HepG2 (cell line): ENCODE data around the gene TMEM170B. TPM values are rescaled to one million over a fixed set of nuclear protein-coding genes. Genes with fewer than 3 reads are reported as not detected.

Experiments
- HMGXB4 ChIP-seq, 2 experiments: sonication (generic) in 1 of 2; formaldehyde crosslinking in 1 of 2; IDR thresholded peaks; 2 replicates each; pipeline versions ENCODE4 v1.4.0 to v1.6.1; 2018 to 2020; ENCODE audit warnings: missing genetic modification reagents in 2 of 2, borderline replicate concordance in 1 of 2, low read depth in 1 of 2, mild to moderate bottlenecking in 1 of 2, missing biosample characterization in 1 of 2
- HNRNPLL ChIP-seq: fragments of 200-400 bp; formaldehyde crosslinking; IDR thresholded peaks from 2 replicates; pipeline ENCODE4 v1.6.1; 2017; ENCODE audit warnings: mild to moderate bottlenecking, low read depth, low read length; ENCODE audit not compliant: poor library complexity, severe bottlenecking
- KDM5A ChIP-seq: fragments of 200-600 bp; sonication (generic); IDR thresholded peaks from 2 replicates; pipeline ENCODE4 v1.7.0; 2018; ENCODE audit warnings: antibody characterized with exemption, mild to moderate bottlenecking, low read length, borderline replicate concordance
- MAZ ChIP-seq, 2 experiments: sonication (generic) in 1 of 2; formaldehyde crosslinking in 1 of 2; IDR thresholded peaks; 2 replicates each; pipeline versions ENCODE4 v1.5.0 to v1.6.1; 2012 to 2020; ENCODE audit warnings: low read depth in 2 of 2, mild to moderate bottlenecking in 2 of 2, borderline replicate concordance in 1 of 2, improper control_type of control experiment in 1 of 2, low read length in 1 of 2, missing genetic modification reagents in 1 of 2, moderate library complexity in 1 of 2
- MXD3 ChIP-seq: IDR thresholded peaks from 2 replicates; pipeline ENCODE4 v1.6.1; 2016; ENCODE audit warnings: mild to moderate bottlenecking, missing biosample characterization, missing genetic modification reagents
- REPIN1 ChIP-seq: sonication (generic); formaldehyde crosslinking; IDR thresholded peaks from 2 replicates; pipeline ENCODE4 v1.8.0; 2022; ENCODE audit warnings: missing genetic modification reagents, low read depth, mild to moderate bottlenecking, borderline replicate concordance
- SATB2 ChIP-seq: sonication (generic); formaldehyde crosslinking; IDR thresholded peaks from 2 replicates; pipeline ENCODE4 v1.5.0; 2020; ENCODE audit warnings: missing genetic modification reagents
- TBX2 ChIP-seq: sonication (generic); formaldehyde crosslinking; IDR thresholded peaks from 2 replicates; pipeline ENCODE4 v1.5.0; 2020; ENCODE audit warnings: missing genetic modification reagents, mild to moderate bottlenecking, borderline replicate concordance
- ZC3H13 ChIP-seq: sonication (generic); formaldehyde crosslinking; IDR thresholded peaks from 2 replicates; pipeline ENCODE4 v1.8.1; 2023; ENCODE audit warnings: mild to moderate bottlenecking, missing genetic modification reagents, moderate library complexity
- ZNF263 ChIP-seq: sonication (generic); formaldehyde crosslinking; IDR thresholded peaks from 2 replicates; pipeline ENCODE4 v1.4.0; 2020; ENCODE audit warnings: missing genetic modification reagents
- ZNF574 ChIP-seq: sonication (generic); formaldehyde crosslinking; IDR thresholded peaks from 2 replicates; pipeline ENCODE4 v1.4.0; 2020; ENCODE audit warnings: missing genetic modification reagents
- polyA plus RNA-seq, 8 experiments: library from polyadenylated mRNA; depleted of rRNA in 3 of 8; stranded (reverse) in 7 of 8; unstranded in 1 of 8; fragments of >200 nt; fragmentation: Illumina TruSeq in 4 of 8; extraction: Trizol in 4 of 8; gene quantifications; 2 replicates each; pipeline versions ENCODE4 v1.2.1 to v1.2.3, GENCODE V29; 2011 to 2016; ENCODE audit warnings: low read depth in 4 of 8, missing spikeins in 1 of 8, mixed read lengths in 1 of 8; ENCODE audit not compliant: insufficient read depth in 1 of 8
- total RNA-seq, 5 experiments: library from RNA; depleted of rRNA; stranded (reverse); fragments of >200 nt; fragmentation: Illumina TruSeq; extraction: Trizol; gene quantifications; 2 replicates each; pipeline ENCODE4 v1.2.3, GENCODE V29; 2016; ENCODE audit warnings: low read depth in 1 of 5
- TF ChIP-seq, protein P1 (sequence below): sonication (generic); formaldehyde crosslinking; IDR thresholded peaks from 2 replicates; pipeline ENCODE4 v1.4.0; 2020; ENCODE audit warnings: missing genetic modification reagents

TMEM170B gene
- total and polyA plus RNA-seq, 2 of the 13 experiments (the other 11 are each of a cell fraction or from before 2014, with no cell fraction given), result 3.3 to 9.4 TPM

DNA sequence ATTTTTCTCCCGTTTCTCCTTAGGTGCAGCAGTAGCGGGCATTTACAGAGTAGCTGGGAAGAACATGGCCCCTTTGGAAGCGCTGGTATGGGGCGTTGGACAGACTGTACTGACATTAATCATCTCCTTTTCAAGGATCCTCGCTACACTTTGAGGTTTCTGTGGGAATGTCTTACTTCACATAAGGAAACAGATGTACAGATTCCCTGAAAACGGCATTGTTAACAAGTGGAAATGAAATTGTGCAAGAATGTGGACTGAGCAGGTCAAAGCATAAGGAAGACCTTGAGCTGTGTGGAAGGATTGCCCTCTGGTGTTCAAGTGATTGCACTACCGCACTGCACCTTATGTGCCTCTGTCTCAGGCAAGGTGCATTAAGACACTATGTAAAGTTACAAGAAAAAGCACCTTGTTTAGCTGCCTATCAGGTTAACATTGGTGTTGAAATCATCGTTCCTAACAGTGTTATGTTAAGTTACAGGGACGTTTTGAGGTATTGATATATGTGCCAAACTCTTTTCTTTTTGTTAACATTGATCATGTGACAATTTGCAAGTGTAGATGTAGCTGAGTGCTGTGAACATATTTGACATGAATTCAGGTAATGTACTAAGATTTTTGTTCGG is 38.0 kb downstream of the TMEM170B start (continued):
- TF ChIP-seq HMGXB4 (CRISPR knock-in tag; IDR thresholded peaks at IDR 0.05; ENCODE audit: borderline replicate concordance in 1 of 2, low read depth in 1 of 2) (peak; percentile 65 to 87; a peak in 2 of 4 replicates), MAZ (IDR thresholded peaks at IDR 0.05; ENCODE audit: borderline replicate concordance, low read depth, low read length) (no peak), MAZ (CRISPR knock-in tag; IDR thresholded peaks at IDR 0.05; ENCODE audit: low read depth) (0 out of 2 replicates have a peak, but pooled peaks have one; percentile 29), KDM5A (no peak), MXD3 (no peak), REPIN1 (CRISPR knock-in tag) (peak; percentile 45; the same call in 1 of the 2 replicates), HNRNPLL (no peak), ZC3H13 (CRISPR knock-in tag) (no peak), ZNF263 (CRISPR knock-in tag) (no peak), ZNF574 (CRISPR knock-in tag) (no peak), SATB2 (CRISPR knock-in tag) (no peak), TBX2 (CRISPR knock-in tag) (no peak)
- TF ChIP-seq, protein P1, sequence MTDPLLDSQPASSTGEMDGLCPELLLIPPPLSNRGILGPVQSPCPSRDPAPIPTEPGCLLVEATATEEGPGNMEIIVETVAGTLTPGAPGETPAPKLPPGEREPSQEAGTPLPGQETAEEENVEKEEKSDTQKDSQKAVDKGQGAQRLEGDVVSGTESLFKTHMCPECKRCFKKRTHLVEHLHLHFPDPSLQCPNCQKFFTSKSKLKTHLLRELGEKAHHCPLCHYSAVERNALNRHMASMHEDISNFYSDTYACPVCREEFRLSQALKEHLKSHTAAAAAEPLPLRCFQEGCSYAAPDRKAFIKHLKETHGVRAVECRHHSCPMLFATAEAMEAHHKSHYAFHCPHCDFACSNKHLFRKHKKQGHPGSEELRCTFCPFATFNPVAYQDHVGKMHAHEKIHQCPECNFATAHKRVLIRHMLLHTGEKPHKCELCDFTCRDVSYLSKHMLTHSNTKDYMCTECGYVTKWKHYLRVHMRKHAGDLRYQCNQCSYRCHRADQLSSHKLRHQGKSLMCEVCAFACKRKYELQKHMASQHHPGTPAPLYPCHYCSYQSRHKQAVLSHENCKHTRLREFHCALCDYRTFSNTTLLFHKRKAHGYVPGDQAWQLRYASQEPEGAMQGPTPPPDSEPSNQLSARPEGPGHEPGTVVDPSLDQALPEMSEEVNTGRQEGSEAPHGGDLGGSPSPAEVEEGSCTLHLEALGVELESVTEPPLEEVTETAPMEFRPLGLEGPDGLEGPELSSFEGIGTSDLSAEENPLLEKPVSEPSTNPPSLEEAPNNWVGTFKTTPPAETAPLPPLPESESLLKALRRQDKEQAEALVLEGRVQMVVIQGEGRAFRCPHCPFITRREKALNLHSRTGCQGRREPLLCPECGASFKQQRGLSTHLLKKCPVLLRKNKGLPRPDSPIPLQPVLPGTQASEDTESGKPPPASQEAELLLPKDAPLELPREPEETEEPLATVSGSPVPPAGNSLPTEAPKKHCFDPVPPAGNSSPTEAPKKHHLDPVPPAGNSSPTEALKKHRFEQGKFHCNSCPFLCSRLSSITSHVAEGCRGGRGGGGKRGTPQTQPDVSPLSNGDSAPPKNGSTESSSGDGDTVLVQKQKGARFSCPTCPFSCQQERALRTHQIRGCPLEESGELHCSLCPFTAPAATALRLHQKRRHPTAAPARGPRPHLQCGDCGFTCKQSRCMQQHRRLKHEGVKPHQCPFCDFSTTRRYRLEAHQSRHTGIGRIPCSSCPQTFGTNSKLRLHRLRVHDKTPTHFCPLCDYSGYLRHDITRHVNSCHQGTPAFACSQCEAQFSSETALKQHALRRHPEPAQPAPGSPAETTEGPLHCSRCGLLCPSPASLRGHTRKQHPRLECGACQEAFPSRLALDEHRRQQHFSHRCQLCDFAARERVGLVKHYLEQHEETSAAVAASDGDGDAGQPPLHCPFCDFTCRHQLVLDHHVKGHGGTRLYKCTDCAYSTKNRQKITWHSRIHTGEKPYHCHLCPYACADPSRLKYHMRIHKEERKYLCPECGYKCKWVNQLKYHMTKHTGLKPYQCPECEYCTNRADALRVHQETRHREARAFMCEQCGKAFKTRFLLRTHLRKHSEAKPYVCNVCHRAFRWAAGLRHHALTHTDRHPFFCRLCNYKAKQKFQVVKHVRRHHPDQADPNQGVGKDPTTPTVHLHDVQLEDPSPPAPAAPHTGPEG (CRISPR knock-in tag), result no peak
